Liver (tissue), 9 donors: ENCODE measurements around the gene OR2V1. TPM values are rescaled to one million over a fixed set of nuclear protein-coding genes. Genes with fewer than 3 reads are reported as not detected.

Source experiments
- DNase-seq: peaks from one replicate; pipeline ENCODE4 v3.0.0-alpha.2; 2017; ENCODE audit warnings: low spot score
- H3K27ac ChIP-seq, 2 donors: one replicate each; pipeline ENCODE4 v1.7.0; 2013; ENCODE audit warnings: inconsistent platforms in 2 of 2, low read length in 2 of 2, control low read depth in 1 of 2, low read depth in 1 of 2, mild to moderate bottlenecking in 1 of 2
- H3K27me3 ChIP-seq, 4 donors: one replicate each; pipeline versions ENCODE4 v1.6.1 to v1.7.0; 2013; ENCODE audit warnings: low read length in 3 of 4, inconsistent platforms in 1 of 4, mild to moderate bottlenecking in 1 of 4, moderate library complexity in 1 of 4; ENCODE audit not compliant: control insufficient read depth in 4 of 4, insufficient read depth in 4 of 4
- H3K36me3 ChIP-seq, 4 donors: one replicate each; pipeline versions ENCODE4 v1.6.1 to v1.7.0; 2013; ENCODE audit warnings: low read length in 3 of 4, mild to moderate bottlenecking in 3 of 4, low read depth in 1 of 4, moderate library complexity in 1 of 4; ENCODE audit not compliant: control insufficient read depth in 4 of 4, insufficient read depth in 3 of 4
- H3K4me1 ChIP-seq, 4 donors: one replicate each; pipeline versions ENCODE4 v1.6.1 to v1.7.0; 2013; ENCODE audit warnings: low read length in 3 of 4, mild to moderate bottlenecking in 3 of 4, moderate library complexity in 1 of 4; ENCODE audit not compliant: control insufficient read depth in 4 of 4, insufficient read depth in 4 of 4
- H3K4me3 ChIP-seq, 3 donors: one replicate each; pipeline versions ENCODE4 v1.6.1 to v1.7.0; 2013; ENCODE audit warnings: low read length in 3 of 3, control low read depth in 1 of 3, low read depth in 1 of 3, mild to moderate bottlenecking in 1 of 3
- H3K9ac ChIP-seq, 2 donors: one replicate each; pipeline ENCODE4 v1.7.0; 2013; ENCODE audit warnings: low read length in 2 of 2, mild to moderate bottlenecking in 2 of 2, moderate library complexity in 2 of 2, control low read depth in 1 of 2, low read depth in 1 of 2
- H3K9me3 ChIP-seq, 4 donors: one replicate each; pipeline versions ENCODE4 v1.6.1 to v1.7.0; 2013; ENCODE audit warnings: low read length in 3 of 4; ENCODE audit not compliant: control insufficient read depth in 4 of 4
- EGR1 ChIP-seq, 2 donors: IDR thresholded peaks; 2 replicates each; pipeline ENCODE4 v1.6.1; 2016 to 2018; ENCODE audit warnings: antibody characterized with exemption in 2 of 2, low read depth in 2 of 2
- FOXA1 ChIP-seq: IDR thresholded peaks from 2 replicates; pipeline ENCODE4 v1.6.1; 2016; ENCODE audit warnings: antibody characterized with exemption
- NR2F2 ChIP-seq: IDR thresholded peaks from 2 replicates; pipeline ENCODE4 v1.6.1; 2016; ENCODE audit warnings: antibody characterized with exemption
- SP1 ChIP-seq: IDR thresholded peaks from 2 replicates; pipeline ENCODE4 v1.6.1; 2018; ENCODE audit warnings: antibody characterized with exemption, mild to moderate bottlenecking
- TAF1 ChIP-seq: conservative IDR thresholded peaks from 2 replicates; pipeline ENCODE4 v1.6.1; 2016; ENCODE audit warnings: antibody characterized with exemption, mild to moderate bottlenecking
- YY1 ChIP-seq: IDR thresholded peaks from 2 replicates; pipeline ENCODE4 v1.6.1; 2016; ENCODE audit warnings: antibody characterized with exemption, mild to moderate bottlenecking
- WGBS: extraction: QIAGEN DNeasy Blood & Tissue Kit; methylation state at CpG from one replicate; pipeline ENCODE4 v1.1.7; 2013; 5-methylcytosine and 5-hydroxymethylcytosine counted together
- polyA plus RNA-seq, 2 donors: library from polyadenylated mRNA; stranded (reverse) in 1 of 2; unstranded in 1 of 2; fragments of 200-250 nt in 1 of 2; fragments of >200 nt in 1 of 2; fragmentation: Nextera tagmentation in 1 of 2; extraction: Ambion mirVana in 1 of 2; gene quantifications; one replicate each; pipeline versions ENCODE4 v1.2.1 to v1.2.3, GENCODE V29; 2013 to 2015
- total RNA-seq, 2 donors: library from RNA; depleted of rRNA; stranded (reverse); fragments of >200 nt; gene quantifications; one replicate each; pipeline ENCODE4 v1.2.3, GENCODE V29; 2014
- TF ChIP-seq, protein P1 (sequence below): fragments of 150-350 bp; IDR thresholded peaks from 2 replicates; pipeline ENCODE4 v1.5.1; 2017; ENCODE audit warnings: improper control_type of control experiment, low read depth, low read length; ENCODE audit not compliant: missing input control
- TF ChIP-seq, protein P2 (sequence below): IDR thresholded peaks from 2 replicates; pipeline ENCODE4 v1.6.1; 2016; ENCODE audit warnings: antibody characterized with exemption
- TF ChIP-seq, protein P3 (sequence below): IDR thresholded peaks from 2 replicates; pipeline ENCODE4 v1.6.1; 2016; ENCODE audit warnings: antibody characterized with exemption, mild to moderate bottlenecking
- donor health status: healthy.
- donor health status: healthy.
- donor health status: healthy.
- donor health status: healthy.
- donor health status: healthy.

OR2V1 gene
- total and polyA plus RNA-seq, 4 donors: not detected

DNA sequence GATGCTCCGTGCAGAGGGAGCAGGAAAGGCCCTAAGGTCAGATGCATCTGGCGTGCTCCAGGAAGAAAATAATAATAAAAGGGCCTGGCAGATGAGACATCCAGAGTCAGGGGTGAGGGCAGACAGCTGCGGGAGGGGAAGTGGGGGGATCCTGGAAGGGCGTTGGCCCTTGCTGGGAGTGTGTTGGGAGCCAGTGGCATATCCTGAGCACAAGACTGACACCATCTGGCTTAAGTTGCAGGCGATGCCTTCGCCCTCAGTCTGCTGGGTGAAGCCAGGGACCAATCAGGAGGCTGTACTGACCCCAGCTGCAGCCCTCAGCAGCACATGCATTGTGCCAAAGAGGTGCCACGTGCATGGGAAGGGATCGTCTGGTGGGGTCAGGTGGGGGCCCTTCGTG is 20.2 kb upstream of the OR2V1 start:
- TF ChIP-seq, protein P1, sequence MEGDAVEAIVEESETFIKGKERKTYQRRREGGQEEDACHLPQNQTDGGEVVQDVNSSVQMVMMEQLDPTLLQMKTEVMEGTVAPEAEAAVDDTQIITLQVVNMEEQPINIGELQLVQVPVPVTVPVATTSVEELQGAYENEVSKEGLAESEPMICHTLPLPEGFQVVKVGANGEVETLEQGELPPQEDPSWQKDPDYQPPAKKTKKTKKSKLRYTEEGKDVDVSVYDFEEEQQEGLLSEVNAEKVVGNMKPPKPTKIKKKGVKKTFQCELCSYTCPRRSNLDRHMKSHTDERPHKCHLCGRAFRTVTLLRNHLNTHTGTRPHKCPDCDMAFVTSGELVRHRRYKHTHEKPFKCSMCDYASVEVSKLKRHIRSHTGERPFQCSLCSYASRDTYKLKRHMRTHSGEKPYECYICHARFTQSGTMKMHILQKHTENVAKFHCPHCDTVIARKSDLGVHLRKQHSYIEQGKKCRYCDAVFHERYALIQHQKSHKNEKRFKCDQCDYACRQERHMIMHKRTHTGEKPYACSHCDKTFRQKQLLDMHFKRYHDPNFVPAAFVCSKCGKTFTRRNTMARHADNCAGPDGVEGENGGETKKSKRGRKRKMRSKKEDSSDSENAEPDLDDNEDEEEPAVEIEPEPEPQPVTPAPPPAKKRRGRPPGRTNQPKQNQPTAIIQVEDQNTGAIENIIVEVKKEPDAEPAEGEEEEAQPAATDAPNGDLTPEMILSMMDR: no peak
- no peak for TF ChIP-seq YY1
- TF ChIP-seq, protein P2, sequence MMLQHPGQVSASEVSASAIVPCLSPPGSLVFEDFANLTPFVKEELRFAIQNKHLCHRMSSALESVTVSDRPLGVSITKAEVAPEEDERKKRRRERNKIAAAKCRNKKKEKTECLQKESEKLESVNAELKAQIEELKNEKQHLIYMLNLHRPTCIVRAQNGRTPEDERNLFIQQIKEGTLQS: no peak
- no peaks in the 10 kb centered on the region for H3K4me1 ChIP-seq
- no peak for DNase-seq
- 29% methylated on average over 9 of the region's 9 CpGs for WGBS
- H3K9me3 ChIP-seq: no peaks in the 10 kb centered on the region
- no peak overlapping the region for H3K9ac ChIP-seq
- no peaks in the 10 kb centered on the region for H3K36me3 ChIP-seq
- no peak overlapping the region for H3K4me3 ChIP-seq
- H3K27ac ChIP-seq: no peak overlapping the region
- peaks cover 0 to 14% (median 2%) of the 10 kb centered on the region in 4 donors for H3K27me3 ChIP-seq

DNA sequence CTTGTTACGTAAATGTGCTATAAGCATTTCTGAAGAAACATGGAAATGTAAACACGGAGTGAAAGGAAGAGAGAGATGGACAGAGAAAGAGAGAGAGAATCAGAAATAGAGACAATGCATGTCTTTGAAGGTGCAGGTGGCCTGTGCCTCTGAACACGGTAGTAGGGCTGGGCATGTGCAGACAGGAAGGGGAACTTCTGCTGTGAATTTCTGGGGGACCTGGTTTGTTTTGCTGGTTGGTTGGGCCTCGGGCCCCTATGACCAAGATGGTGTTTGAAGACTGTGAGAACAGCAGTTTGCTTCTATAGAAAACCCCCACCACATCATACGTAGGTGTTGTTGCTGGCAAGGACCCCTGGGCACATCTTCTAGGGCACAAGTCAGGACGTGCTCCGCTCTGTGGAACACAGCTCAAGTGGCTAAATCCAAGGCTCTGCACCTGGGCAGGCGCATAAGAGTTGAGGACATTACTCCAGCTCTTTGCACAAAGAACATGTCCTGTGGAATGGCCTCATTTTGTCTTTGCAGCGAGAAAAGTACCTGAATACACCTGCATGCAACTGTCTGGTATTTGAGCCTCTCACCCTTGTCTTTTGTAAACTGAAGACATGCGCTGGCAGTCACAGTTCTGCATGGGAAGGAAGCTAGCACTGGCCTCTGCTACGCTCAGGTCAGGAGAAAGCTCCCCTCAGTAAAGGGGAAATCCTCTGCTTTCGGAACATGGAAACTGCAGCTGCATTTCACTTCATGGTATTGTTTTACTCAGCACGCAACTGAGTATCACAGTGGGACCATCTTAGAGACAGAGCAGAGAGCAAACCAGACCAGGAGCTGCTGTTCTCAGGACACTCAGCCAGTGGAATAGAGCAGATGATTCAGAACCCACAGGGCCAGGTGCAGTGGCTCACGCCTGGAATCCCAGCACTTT is 19.1 kb upstream of the OR2V1 start:
- no peaks in the 10 kb centered on the region for H3K36me3 ChIP-seq
- no peaks in the 10 kb centered on the region for H3K4me1 ChIP-seq
- no peak overlapping the region for H3K9ac ChIP-seq
- WGBS: 77% methylated on average over 14 of the region's 14 CpGs
- no peaks in the 10 kb centered on the region for H3K9me3 ChIP-seq
- peaks cover 0 to 14% (median 2%) of the 10 kb centered on the region in 4 donors for H3K27me3 ChIP-seq
- H3K4me3 ChIP-seq: no peak overlapping the region
- no peak for DNase-seq
- no peak overlapping the region for H3K27ac ChIP-seq
- TF ChIP-seq EGR1 (IDR thresholded peaks at IDR 0.05; ENCODE audit: low read depth in 2 of 2) (no peak), TAF1 (no peak), SP1 (no peak), FOXA1 (no peak), NR2F2 (no peak)
- TF ChIP-seq, protein P3, sequence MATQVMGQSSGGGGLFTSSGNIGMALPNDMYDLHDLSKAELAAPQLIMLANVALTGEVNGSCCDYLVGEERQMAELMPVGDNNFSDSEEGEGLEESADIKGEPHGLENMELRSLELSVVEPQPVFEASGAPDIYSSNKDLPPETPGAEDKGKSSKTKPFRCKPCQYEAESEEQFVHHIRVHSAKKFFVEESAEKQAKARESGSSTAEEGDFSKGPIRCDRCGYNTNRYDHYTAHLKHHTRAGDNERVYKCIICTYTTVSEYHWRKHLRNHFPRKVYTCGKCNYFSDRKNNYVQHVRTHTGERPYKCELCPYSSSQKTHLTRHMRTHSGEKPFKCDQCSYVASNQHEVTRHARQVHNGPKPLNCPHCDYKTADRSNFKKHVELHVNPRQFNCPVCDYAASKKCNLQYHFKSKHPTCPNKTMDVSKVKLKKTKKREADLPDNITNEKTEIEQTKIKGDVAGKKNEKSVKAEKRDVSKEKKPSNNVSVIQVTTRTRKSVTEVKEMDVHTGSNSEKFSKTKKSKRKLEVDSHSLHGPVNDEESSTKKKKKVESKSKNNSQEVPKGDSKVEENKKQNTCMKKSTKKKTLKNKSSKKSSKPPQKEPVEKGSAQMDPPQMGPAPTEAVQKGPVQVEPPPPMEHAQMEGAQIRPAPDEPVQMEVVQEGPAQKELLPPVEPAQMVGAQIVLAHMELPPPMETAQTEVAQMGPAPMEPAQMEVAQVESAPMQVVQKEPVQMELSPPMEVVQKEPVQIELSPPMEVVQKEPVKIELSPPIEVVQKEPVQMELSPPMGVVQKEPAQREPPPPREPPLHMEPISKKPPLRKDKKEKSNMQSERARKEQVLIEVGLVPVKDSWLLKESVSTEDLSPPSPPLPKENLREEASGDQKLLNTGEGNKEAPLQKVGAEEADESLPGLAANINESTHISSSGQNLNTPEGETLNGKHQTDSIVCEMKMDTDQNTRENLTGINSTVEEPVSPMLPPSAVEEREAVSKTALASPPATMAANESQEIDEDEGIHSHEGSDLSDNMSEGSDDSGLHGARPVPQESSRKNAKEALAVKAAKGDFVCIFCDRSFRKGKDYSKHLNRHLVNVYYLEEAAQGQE: no peak
- TF ChIP-seq, protein P1: no peak
